GM15510 (cell line): ENCODE measurements around the gene DDX43.

Experiments
- POLR2A ChIP-seq: IDR thresholded peaks from 3 replicates; pipeline ENCODE4 v1.6.1; 2011; ENCODE audit warnings: borderline replicate concordance; ENCODE audit not compliant: insufficient read length; ENCODE audit errors: extremely low read depth

The DDX43 gene

GRCh38 chr6:73394577-73395354, at the start of gene DDX43:
Gene DDX43, plus strand, starts transcription at chr6:73394828. Its CDS starts 78 bp downstream, at chr6:73394906.
- no peak for TF ChIP-seq POLR2A

DNA sequence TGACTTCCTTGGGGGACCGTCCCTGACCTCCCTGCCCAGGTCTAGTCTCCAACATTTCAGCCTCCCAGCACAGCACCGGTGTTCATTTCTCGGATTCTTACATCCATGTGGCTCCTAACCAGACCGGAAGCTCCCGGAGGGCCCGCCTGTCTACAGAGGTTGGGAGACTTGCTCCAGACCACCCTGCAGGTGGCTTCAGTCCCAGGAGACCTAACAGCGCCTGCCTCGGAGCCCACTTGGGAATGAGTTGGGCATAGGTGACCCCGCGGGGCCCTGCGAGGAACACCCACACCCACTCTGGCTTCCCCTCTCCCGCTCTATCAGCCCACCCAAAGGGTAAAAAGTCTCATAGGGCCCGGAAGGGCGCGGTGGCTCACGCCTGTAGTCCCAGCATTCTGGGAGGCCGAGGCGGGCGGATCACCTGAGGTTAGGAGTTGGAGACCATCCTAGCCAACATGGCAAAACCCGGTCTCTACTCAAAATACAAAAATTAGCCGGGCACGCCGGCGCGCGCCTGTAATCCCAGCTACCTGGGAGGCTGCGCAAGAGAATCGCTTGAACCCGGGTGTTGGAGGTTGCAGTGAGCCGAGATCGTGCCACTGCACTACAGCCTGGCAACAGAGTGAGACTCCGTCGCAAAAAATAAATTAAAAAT, 46.0 kb upstream of the DDX43 start:
- TF ChIP-seq POLR2A: no peak

DNA sequence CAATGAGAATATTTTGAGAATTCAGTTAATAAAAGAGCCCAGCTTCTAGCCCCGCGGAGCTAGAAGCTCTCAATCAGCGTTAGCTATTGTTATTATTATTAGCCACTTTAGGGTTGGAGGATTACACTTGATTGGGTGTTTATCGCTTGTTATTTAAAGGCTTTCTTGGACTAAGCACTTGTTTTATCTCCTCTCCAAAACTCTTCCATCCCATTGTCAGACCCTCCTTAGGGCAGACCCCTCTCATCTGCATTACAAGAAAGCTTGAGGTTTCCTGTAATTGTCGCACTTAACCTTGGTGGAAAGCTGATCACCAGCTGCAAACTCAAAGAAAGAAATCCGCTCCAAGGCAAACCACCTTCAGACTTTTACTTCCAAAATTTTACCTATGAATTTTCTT, 45.3 kb upstream of the DDX43 start:
- no peak for TF ChIP-seq POLR2A

GRCh38 chr6:73353636-73354593, 40.7 kb upstream of the DDX43 start, which contains the start of gene DPPA5:
Gene DPPA5, minus strand, starts transcription at chr6:73354276. Its CDS starts 51 bp downstream, at chr6:73354225.
- TF ChIP-seq POLR2A: no peak

DNA sequence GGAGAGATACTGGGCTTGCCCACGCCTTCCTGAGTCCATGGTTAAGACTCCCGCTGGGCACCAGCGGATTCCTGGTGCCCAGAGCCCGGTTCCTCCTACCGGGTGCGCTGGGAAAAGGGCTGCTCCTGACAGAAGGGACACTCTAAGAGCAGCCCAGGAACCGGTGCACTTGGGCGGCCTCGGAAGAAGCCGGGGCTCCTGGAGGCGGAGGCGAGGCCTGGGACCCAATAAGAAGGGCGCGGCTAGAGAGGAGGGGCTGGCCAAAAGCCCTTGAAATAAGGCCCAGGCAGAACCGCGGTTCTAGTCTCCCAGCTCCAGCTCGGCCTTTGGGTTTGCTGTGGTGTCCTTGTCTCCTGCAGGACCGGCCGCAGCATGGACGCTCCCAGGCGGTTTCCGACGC, 32.3 kb upstream of the DDX43 start, which contains the start of gene KHDC3L:
TSS of gene KHDC3L (plus strand) at position 301 of the 400 bp plus-strand sequence. CDS start at position 373, 72 bp downstream.
- TF ChIP-seq POLR2A: no peak

DNA sequence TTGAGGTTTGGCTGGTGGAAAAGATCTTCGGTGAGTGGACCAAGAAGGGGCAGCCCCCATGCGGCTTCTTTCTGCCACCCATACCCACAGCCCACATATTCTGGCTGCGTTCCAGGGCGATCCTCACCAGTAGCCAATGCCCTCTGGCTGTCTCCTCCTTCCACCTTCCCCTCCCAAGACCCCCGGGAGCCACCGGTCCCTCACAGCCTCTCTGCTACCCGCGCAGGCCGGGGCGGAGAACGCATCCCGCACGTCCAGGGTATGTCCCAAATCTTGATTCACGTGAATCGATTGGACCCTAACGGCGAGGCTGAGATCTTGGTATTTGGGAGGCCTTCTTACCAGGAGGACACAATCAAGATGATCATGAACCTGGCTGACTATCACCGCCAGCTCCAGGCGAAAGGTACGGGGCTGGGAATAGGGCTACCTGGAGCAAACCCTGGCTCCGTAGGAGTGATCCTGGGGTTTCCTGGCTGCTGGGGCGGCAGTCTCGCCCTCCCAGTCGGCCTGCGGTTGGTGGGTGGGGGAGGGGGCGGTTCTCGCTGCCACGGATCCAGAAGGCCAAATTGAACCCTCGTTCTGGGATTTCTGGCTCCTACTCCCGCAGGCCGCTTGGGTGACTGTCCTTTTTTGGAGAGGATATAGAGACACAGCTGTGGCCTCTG, 31.6 kb upstream of the DDX43 start:
- TF ChIP-seq POLR2A: no peak

DNA sequence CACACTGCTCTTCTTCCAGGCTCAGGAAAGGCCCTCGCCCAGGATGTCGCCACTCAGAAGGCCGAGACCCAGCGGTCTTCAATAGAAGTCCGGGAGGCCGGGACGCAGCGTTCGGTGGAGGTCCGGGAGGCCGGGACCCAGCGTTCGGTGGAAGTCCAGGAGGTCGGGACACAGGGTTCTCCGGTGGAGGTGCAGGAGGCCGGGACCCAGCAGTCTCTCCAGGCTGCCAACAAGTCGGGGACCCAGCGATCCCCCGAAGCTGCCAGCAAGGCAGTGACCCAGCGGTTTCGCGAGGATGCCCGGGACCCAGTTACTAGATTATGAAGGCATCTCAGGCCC, 31.1 kb upstream of the DDX43 start:
- no peak for TF ChIP-seq POLR2A

DNA sequence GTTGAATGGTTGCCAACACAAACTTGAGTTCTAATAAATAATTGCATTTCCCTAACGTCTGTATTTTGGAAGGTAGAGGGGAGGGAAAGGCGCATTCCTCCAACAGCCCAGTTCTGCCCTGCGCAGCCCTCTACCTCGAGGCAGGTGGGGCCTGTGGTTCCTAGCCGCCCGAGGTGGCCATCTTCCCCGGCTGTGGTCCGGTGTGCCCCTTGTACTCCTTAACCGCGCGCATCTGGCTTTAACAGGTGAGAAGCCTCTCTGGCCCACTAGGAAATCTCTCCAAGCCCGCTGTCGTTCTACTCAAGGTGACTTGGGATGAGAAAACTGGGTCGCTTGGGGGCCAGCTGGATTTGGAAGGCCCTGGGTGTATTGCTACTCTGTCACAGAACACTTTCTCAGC, 30.5 kb upstream of the DDX43 start:
- no peak for TF ChIP-seq POLR2A

GRCh38 chr6:73364549-73364948, 30.1 kb upstream of the DDX43 start:
- TF ChIP-seq POLR2A: no peak

- TF ChIP-seq POLR2A: no peak
Measured at GRCh38 chr6:73367761-73368355, 26.8 kb upstream of the DDX43 start.

GRCh38 chr6:73368675-73369074, 26.0 kb upstream of the DDX43 start:
- TF ChIP-seq POLR2A: no peak

DNA sequence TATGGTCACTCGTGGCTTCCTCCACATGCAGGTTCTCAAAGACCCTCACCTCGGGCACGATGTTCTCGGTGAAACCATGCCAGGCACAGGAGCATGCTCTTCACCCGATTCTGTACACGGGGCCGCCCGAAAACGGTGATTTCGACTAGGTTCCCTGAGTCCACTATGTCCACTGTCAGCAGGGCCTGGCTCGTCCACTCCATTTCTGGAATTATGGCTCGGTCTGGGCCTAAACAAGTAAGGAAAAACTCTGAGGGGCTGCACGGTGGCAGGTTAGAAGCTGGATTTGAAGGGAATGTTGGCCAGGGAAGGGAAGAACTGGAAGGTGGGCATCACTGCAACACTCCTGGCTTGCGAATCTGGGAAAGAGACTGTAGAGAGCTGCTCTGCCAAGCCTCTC, 25.5 kb upstream of the DDX43 start:
- no peak for TF ChIP-seq POLR2A

DNA sequence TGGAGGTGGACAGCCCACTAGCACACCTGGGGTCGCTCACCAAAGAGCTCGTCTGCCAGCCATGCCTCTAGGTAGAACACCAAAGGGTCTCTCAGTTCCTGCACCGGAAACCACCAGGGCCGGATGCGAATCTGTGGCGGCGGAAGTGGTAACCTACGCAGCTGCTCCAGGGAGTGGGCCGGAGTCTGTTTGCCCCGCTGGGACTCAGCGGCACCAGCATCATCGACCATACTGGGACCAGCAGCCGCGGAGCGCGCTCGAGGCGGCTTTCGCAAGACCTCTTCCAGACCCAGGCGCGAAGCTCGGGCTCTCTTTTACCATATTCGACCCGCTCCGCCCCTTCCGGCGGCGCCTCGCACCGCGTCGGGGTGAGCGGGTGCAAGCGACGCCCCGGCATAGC, 25.1 kb upstream of the DDX43 start, which contains the start of gene OOEP:
TSS of gene OOEP (minus strand) at position 335 of the 400 bp plus-strand sequence. CDS start at position 230, 105 bp downstream.
- TF ChIP-seq POLR2A: no peak

GRCh38 chr6:73371984-73372383, 22.6 kb upstream of the DDX43 start:
- no peak for TF ChIP-seq POLR2A
